K562 (cell line): ENCODE measurements around the gene FBXO46. TPM values are rescaled to one million over a fixed set of nuclear protein-coding genes. Genes with fewer than 3 reads are reported as not detected.
A peak's percentile ranks its signal among the peaks of the same experiment; 100 is the strongest.

ENCODE experiments used
- ATAC-seq: fragments of 200-7000 bp; cut with Tn5 transposase; 3 replicates; pipeline ENCODE4 v1.9.1; 2020; ENCODE audit warnings: moderate library complexity
- BruUV-seq: library from RNA; stranded (reverse); fragments of 400-500 nt; replicated peaks from 2 replicates; lab custom pipeline; 2021; lab: Mats Ljungman, UMichigan
- CTCF ChIA-PET: fragments of 300-600 bp; formaldehyde crosslinking; extraction: SDS; loops from one replicate; lab custom pipeline; 2021; ENCODE audit warnings: low intra/inter-chr PET ratio; lab: Yijun Ruan, JAX
- POLR2A ChIA-PET: fragments of 300-600, 350-650 bp; sonication (Branson Sonifier 250); formaldehyde crosslinking; extraction: SDS; loops from one replicate; lab custom pipeline; 2021; ENCODE audit warnings: antibody characterized with exemption, inconsistent platforms; lab: Yijun Ruan, JAX
- DNase-seq, 4 experiments: peaks; one replicate each; pipeline versions ENCODE4 v3.0.0 to v3.0.0-alpha.2; 2011 to 2018; ENCODE audit warnings: low spot score in 3 of 4, mixed read lengths in 3 of 4; ENCODE audit errors: extremely low read depth in 1 of 4
- FAIRE-seq: peaks from 2 replicates; lab custom pipeline; 2011; peaks lifted over from hg19 to GRCh38; lab: Jason Lieb, UNC
- H2AFZ ChIP-seq: 2 replicates; pipeline ENCODE4 v1.6.0; 2011; ENCODE audit warnings: low read depth, low read length, control low read depth, inconsistent platforms
- H3K27ac ChIP-seq: fragments of 200-600 bp; 3 replicates; pipeline ENCODE4 v1.8.0; 2011; ENCODE audit warnings: low read depth, mild to moderate bottlenecking, control low read depth, inconsistent platforms, low read length, moderate library complexity, mixed read lengths; ENCODE audit errors: extremely low read depth
- H3K27me3 ChIP-seq, 2 experiments: fragments of 300-600 bp in 1 of 2; 2 replicates in 1 of 2; 3 replicates in 1 of 2; pipeline versions ENCODE4 v1.6.0 to v1.8.0; 2011; ENCODE audit warnings: inconsistent platforms in 2 of 2, low read length in 2 of 2, mild to moderate bottlenecking in 1 of 2, mixed read lengths in 1 of 2, moderate library complexity in 1 of 2; ENCODE audit not compliant: control insufficient read depth in 2 of 2, insufficient read depth in 2 of 2
- H3K36me3 ChIP-seq: fragments of 300-600 bp; 3 replicates; pipeline ENCODE4 v1.8.0; 2011; ENCODE audit warnings: mild to moderate bottlenecking, low read length, inconsistent platforms; ENCODE audit not compliant: control insufficient read depth, insufficient read depth
- H3K4me1 ChIP-seq, 2 experiments: fragments of 200-600 bp in 1 of 2; replicated peaks in 1 of 2; 2 replicates in 1 of 2; 3 replicates in 1 of 2; pipeline versions ENCODE4 v1.5.1 to v1.8.0; 2011; ENCODE audit warnings: inconsistent platforms in 2 of 2, low read length in 2 of 2, mild to moderate bottlenecking in 1 of 2, mixed read lengths in 1 of 2, moderate library complexity in 1 of 2; ENCODE audit not compliant: control insufficient read depth in 2 of 2, insufficient read depth in 2 of 2
- H3K4me2 ChIP-seq: 2 replicates; pipeline ENCODE4 v1.6.1; 2011; ENCODE audit warnings: low read length, control low read depth, inconsistent platforms, mixed read lengths; ENCODE audit not compliant: insufficient read depth
- H3K4me3 ChIP-seq: fragments of 200-600 bp; sonication (generic), shearing (Covaris generic); 2 replicates; pipeline ENCODE4 v1.5.1; 2016; ENCODE audit warnings: control low read depth, inconsistent platforms
- H3K79me2 ChIP-seq: fragments of 200-600 bp; 3 replicates; pipeline ENCODE4 v1.8.0; 2011; ENCODE audit warnings: low read length, inconsistent platforms; ENCODE audit not compliant: control insufficient read depth, insufficient read depth
- H3K9ac ChIP-seq, 2 experiments: 2 replicates each; pipeline versions ENCODE4 v1.6.0 to v1.6.1; 2011; ENCODE audit warnings: low read depth in 2 of 2, low read length in 2 of 2, control low read depth in 1 of 2, inconsistent platforms in 1 of 2, mild to moderate bottlenecking in 1 of 2, mixed read lengths in 1 of 2; ENCODE audit not compliant: insufficient read depth in 1 of 2
- H3K9me1 ChIP-seq: one replicate; pipeline ENCODE4 v1.6.0; 2011; ENCODE audit warnings: inconsistent platforms, mild to moderate bottlenecking, low read length, moderate library complexity; ENCODE audit not compliant: control insufficient read depth, insufficient read depth
- H3K9me3 ChIP-seq: replicated peaks from 2 replicates; pipeline ENCODE4 v1.5.1; 2011; ENCODE audit warnings: low read depth, low read length, inconsistent platforms; ENCODE audit not compliant: control insufficient read depth, insufficient read depth
- H4K20me1 ChIP-seq: replicated peaks from 2 replicates; pipeline ENCODE4 v1.6.1; 2011; ENCODE audit warnings: low read length, inconsistent platforms, mixed read lengths; ENCODE audit not compliant: control insufficient read depth, insufficient read depth
- BRF1 ChIP-seq: IDR thresholded peaks from 3 replicates; pipeline ENCODE4 v1.6.1; 2011; ENCODE audit warnings: borderline replicate concordance, mild to moderate bottlenecking; ENCODE audit not compliant: insufficient read length; ENCODE audit errors: extremely low read depth
- CHD2 ChIP-seq: IDR thresholded peaks from 2 replicates; pipeline ENCODE4 v1.6.1; 2011; ENCODE audit warnings: low read depth, low read length
- EGR1 ChIP-seq: fragments of 450-650 bp; conservative IDR thresholded peaks from 2 replicates; pipeline ENCODE4 v1.6.1; 2017; ENCODE audit warnings: mild to moderate bottlenecking
- GTF2A2 ChIP-seq: IDR thresholded peaks from 2 replicates; pipeline ENCODE4 v1.6.1; 2016; ENCODE audit warnings: mild to moderate bottlenecking, missing genetic modification characterization, missing compliant biosample characterization
- NELFE ChIP-seq: IDR thresholded peaks from 2 replicates; pipeline ENCODE4 v1.6.1; 2011; ENCODE audit warnings: mild to moderate bottlenecking; ENCODE audit not compliant: insufficient read depth, insufficient read length
- NR1H2 ChIP-seq: sonication (generic); formaldehyde crosslinking; IDR thresholded peaks from 2 replicates; pipeline ENCODE4 v1.4.0; 2020; ENCODE audit warnings: mild to moderate bottlenecking, missing genetic modification reagents
- NUFIP1 ChIP-seq: fragments of 450-650 bp; IDR thresholded peaks from 2 replicates; pipeline ENCODE4 v1.6.1; 2018; ENCODE audit not compliant: partially characterized antibody
- PCBP2 ChIP-seq: fragments of 200-400 bp; formaldehyde crosslinking; IDR thresholded peaks from 2 replicates; pipeline ENCODE4 v1.6.1; 2018; ENCODE audit warnings: low read length, low read depth, mild to moderate bottlenecking, moderate library complexity; ENCODE audit not compliant: poor library complexity, severe bottlenecking
- POLR2AphosphoS2 ChIP-seq: IDR thresholded peaks from 2 replicates; pipeline ENCODE4 v1.6.1; 2012; ENCODE audit warnings: low read length, improper control_type of control experiment
- POLR2G ChIP-seq: fragments of 200-400 bp; formaldehyde crosslinking; IDR thresholded peaks from 2 replicates; pipeline ENCODE4 v1.6.1; 2017; ENCODE audit warnings: low read depth, mild to moderate bottlenecking, antibody characterized with exemption, low read length, moderate library complexity
- PYGO2 ChIP-seq: fragments of 450-650 bp; IDR thresholded peaks from 2 replicates; pipeline ENCODE4 v1.6.1; 2016; ENCODE audit warnings: mild to moderate bottlenecking, missing genetic modification characterization, moderate library complexity, missing compliant biosample characterization
- RBFOX2 ChIP-seq: fragments of 200-400 bp; formaldehyde crosslinking; IDR thresholded peaks from 2 replicates; pipeline ENCODE4 v1.6.1; 2017; ENCODE audit warnings: low read depth, mild to moderate bottlenecking, low read length, moderate library complexity
- SAP30 ChIP-seq: fragments of 200-600 bp; sonication (generic); IDR thresholded peaks from 2 replicates; pipeline ENCODE4 v1.6.1; 2012; ENCODE audit warnings: borderline replicate concordance, low read depth, mild to moderate bottlenecking, moderate library complexity, low read length, control low read depth, inconsistent platforms; ENCODE audit not compliant: insufficient read depth, poor library complexity, severe bottlenecking
- SMAD2 ChIP-seq: fragments of 150-350 bp; IDR thresholded peaks from 2 replicates; pipeline ENCODE4 v1.6.1; 2014; ENCODE audit warnings: low read depth, mild to moderate bottlenecking, low read length
- SRF ChIP-seq, 2 experiments: fragments of 250-450, 450-650 bp in 1 of 2; sonication (Bioruptor Pico) in 1 of 2; sonication (generic) in 1 of 2; formaldehyde crosslinking; IDR thresholded peaks; 2 replicates each; pipeline versions ENCODE4 v1.5.0 to v1.5.1; 2020 to 2022; ENCODE audit warnings: mild to moderate bottlenecking in 1 of 2, missing genetic modification reagents in 1 of 2
- ZNF584 ChIP-seq: fragments of 200-800 bp; sonication (Bioruptor generic); IDR thresholded peaks from 2 replicates; pipeline ENCODE4 v1.6.1; 2016; ENCODE audit warnings: low read depth, mild to moderate bottlenecking, missing genetic modification characterization, missing compliant biosample characterization
- WGBS: fragments of 100-300 bp; shearing (Covaris generic); methylation state at CpG from one replicate; pipeline ENCODE4 v1.1.6; 2016; ENCODE audit warnings: low coverage, mixed read lengths; ENCODE audit not compliant: insufficient coverage; ENCODE audit errors: missing lambda C conversion rate; 5-methylcytosine and 5-hydroxymethylcytosine counted together
- in situ Hi-C: fragments of 300-500 bp; cut with MboI; formaldehyde crosslinking; loops from 4 replicates; pipeline ENCODE4 v1.15.0; 2018; ENCODE audit warnings: inconsistent platforms, mixed read lengths
- intact Hi-C: fragments of 100-400 bp; cut with micrococcal nuclease; formaldehyde crosslinking; loops from 2 replicates; pipeline ENCODE4 v1.14.2; 2022
- polyA plus RNA-seq, 8 experiments: library from polyadenylated mRNA; depleted of rRNA in 4 of 8; stranded (reverse) in 5 of 8; unstranded in 3 of 8; fragments of >200 nt; fragmentation: Nextera tagmentation in 2 of 8; fragmentation: Illumina TruSeq in 1 of 8; extraction: Ambion mirVana in 2 of 8; extraction: Trizol in 1 of 8; gene quantifications; 2 replicates each; pipeline versions ENCODE4 v1.2.1 to v1.2.3, GENCODE V29; 2011 to 2014; ENCODE audit warnings: inconsistent platforms in 1 of 8, missing spikeins in 1 of 8
- total RNA-seq, 7 experiments: library from RNA; depleted of rRNA in 6 of 7; stranded (reverse); fragments of >200 nt in 6 of 7; fragmentation: Illumina TruSeq in 2 of 7; extraction: Trizol in 2 of 7; gene quantifications; 2 replicates each; pipeline versions ENCODE4 v1.2.1 to v1.2.3, GENCODE V29; 2011 to 2021; ENCODE audit warnings: low replicate concordance in 1 of 7
- TF ChIP-seq, protein P1 (sequence below): sonication (generic); formaldehyde crosslinking; IDR thresholded peaks from 2 replicates; pipeline ENCODE4 v1.8.1; 2022; ENCODE audit warnings: missing genetic modification reagents
- TF ChIP-seq, protein P2 (sequence below): fragments of 250-450 bp; sonication (Bioruptor Pico); IDR thresholded peaks from 2 replicates; pipeline ENCODE4 v1.9.0; 2021; ENCODE audit warnings: mild to moderate bottlenecking

Gene FBXO46
- total and polyA plus RNA-seq, 9 of the 15 experiments (the other 6 are each of a cell fraction or from before 2014, with no cell fraction given): 1.5 to 36.1 (median 7.3) TPM

DNA sequence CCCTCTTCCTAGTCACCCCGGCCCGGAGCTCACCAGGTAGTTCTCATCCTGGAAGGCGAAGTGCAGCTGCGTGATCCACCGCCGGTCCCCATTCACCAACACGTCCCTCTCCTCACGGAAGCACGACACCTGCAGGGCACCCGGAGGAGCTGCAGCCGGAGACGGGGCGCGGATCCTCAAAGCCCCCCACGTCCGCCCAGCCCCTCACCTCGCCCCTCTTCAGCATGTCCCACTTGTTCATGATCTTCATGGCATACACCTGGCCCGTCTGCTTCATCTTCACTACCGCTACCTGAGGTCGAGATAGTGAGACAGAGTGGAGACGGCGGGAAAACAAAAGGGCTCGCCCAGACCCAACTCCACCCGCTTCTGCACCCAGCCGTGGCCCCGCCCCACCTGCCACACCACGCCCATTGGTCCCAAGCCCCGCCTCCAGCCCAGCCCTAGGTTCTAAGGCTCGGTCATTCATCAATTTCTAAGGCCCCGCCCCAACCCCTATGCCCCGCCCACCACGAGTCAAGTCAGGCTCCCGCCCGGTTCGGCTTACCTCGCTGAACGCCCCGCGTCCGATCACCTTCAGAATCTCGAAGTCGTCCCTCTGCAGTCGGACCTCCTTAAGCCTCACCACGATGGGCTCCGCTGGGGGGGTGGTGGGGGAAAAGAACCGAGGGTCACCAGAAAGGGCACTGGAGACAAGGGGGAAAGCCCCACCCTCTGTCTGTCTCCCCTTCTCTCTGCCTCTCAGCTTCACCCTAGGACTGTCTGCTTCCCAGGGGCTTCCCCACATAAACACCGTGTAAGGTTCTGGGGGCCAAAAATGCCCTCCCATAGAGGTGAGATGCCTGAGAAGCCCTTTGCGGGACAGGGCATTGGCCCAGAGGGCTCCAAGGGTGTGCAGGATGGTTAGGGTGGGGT, 48.8 kb upstream of the FBXO46 start (continued):
- TF ChIP-seq PYGO2 (no peak), ZNF584 (CRISPR knock-in tag) (no peak), SRF (CRISPR knock-in tag; IDR thresholded peaks at IDR 0.05) (no peak), BRF1 (no peak), SAP30 (no peak), NR1H2 (no peak)

GRCh38 chr19:45778010-45778661, 47.4 kb upstream of the FBXO46 start:
- Histone ChIP-seq H4K20me1 (peaks cover 10% of the 10 kb centered on the region; the same call in 1 of the 2 replicates), H2AFZ (no peak overlapping the region), H3K27ac (no peak overlapping the region), H3K36me3 (peaks cover 24% of the 10 kb centered on the region; the same call in 2 of the 3 replicates), H3K4me2 (no peak overlapping the region), H3K9ac (no peak overlapping the region; a peak in 1 of 4 replicates), H3K79me2 (no peaks in the 10 kb centered on the region), H3K4me3 (no peak overlapping the region), H3K4me1 (peaks cover 16 to 61% of the 10 kb centered on the region in 2 experiments), H3K9me3 (no peaks in the 10 kb centered on the region), H3K27me3 (no peaks in the 10 kb centered on the region), H3K9me1 (peaks cover 5% of the 10 kb centered on the region)
- ChIA-PET CTCF (no interaction called here), POLR2A (interaction anchor here (1.1 to 1.5 kb wide), 2 partner anchors 11 to 42 kb away, joined by 5 to 6 read pairs; no protein-coding TSS in a partner anchor)
- no peak for FAIRE-seq
- no peak for DNase-seq
- no TSS peak for BruUV-seq
- 94% methylated on average over 27 of the region's 28 CpGs for WGBS
- intact Hi-C loops: no loop called here
- in situ Hi-C loops: no loop called here
- ATAC-seq: no peak
- TF ChIP-seq NUFIP1 (no peak), PCBP2 (no peak), POLR2G (peak; percentile 71), GTF2A2 (tag) (no peak), CHD2 (no peak), RBFOX2 (peak; percentile 41; the same call in 1 of the 2 replicates), EGR1 (0 out of 2 replicates have a peak, but pooled peaks have one; percentile 6), NELFE (no peak), SMAD2 (no peak), POLR2AphosphoS2 (no peak)
- TF ChIP-seq, protein P1, sequence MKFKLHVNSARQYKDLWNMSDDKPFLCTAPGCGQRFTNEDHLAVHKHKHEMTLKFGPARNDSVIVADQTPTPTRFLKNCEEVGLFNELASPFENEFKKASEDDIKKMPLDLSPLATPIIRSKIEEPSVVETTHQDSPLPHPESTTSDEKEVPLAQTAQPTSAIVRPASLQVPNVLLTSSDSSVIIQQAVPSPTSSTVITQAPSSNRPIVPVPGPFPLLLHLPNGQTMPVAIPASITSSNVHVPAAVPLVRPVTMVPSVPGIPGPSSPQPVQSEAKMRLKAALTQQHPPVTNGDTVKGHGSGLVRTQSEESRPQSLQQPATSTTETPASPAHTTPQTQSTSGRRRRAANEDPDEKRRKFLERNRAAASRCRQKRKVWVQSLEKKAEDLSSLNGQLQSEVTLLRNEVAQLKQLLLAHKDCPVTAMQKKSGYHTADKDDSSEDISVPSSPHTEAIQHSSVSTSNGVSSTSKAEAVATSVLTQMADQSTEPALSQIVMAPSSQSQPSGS (CRISPR knock-in tag): peak; percentile 18; the same call in 1 of the 2 replicates
- TF ChIP-seq, protein P2, sequence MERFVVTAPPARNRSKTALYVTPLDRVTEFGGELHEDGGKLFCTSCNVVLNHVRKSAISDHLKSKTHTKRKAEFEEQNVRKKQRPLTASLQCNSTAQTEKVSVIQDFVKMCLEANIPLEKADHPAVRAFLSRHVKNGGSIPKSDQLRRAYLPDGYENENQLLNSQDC: no peak
